GM18498 (cell line): Measurements from ENCODE around the gene ZDHHC21.
"Not testable (repeated sequence)": the region's sequence is repeated elsewhere in the genome, so short reads cannot be mapped to it uniquely, and the experiment has no call there.

Experiments
- ATAC-seq: cut with Tn5 transposase; IDR thresholded peaks from one replicate; pipeline ENCODE4 v1.9.1; 2021; ENCODE audit warnings: mild to moderate bottlenecking, moderate library complexity; ENCODE audit not compliant: unreplicated experiment

Gene ZDHHC21

DNA sequence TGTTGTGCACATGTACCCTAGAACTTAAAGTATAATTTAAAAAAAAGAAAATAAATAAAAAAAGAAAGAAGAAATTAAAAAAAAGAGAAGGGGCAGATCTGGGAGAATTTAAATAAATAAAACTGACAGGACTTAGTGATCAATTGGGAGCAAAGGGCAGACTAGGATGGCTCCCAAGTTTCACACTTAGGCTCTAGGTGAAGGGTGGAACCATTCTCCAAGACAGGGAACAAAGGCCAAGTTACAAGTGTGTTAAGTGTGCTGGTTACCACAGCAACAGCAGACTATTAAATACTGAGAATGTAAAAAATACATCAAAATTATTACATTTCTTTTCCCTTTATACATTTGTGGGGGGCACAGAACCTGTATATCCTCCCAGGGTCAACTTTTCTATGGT, 7.1 kb downstream of the ZDHHC21 start:
- no peak for ATAC-seq

DNA sequence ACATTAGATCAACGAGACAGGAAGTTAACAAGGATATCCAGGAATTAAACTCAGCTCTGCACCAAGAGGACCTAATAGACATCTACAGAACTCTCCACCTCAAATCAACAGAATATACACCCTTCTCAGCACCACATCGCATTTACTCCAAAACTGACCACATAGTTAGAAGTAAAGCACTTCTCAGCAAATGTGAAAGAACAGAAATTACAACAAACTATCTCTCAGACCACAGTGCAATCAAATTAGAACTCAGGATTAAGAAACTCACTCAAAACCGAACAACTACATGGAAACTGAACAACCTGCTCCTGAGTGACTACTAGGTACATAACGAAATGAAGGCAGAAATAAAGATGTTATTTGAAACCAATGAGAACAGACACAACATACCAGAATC, 10.6 kb downstream of the ZDHHC21 start:
- not testable (repeated sequence) for ATAC-seq

DNA sequence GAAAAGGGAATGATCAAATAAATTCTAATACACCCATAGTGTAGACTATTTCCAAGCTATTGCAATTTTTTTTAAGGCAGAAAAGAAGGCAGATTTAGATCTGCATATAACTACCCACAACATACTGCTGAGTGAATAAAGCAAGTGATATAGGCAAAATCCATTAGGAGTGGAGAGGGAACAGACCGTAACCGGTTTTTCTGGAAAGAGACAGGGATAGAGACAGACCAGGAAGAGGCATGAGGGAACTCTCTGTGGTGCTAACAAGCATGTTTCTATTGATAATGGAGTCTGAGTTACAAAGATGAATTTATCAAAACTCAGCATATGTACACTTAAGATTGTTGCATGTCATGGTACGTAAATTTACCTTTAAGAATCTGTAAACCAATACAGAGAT, 14.5 kb downstream of the ZDHHC21 start:
- ATAC-seq: no peak

DNA sequence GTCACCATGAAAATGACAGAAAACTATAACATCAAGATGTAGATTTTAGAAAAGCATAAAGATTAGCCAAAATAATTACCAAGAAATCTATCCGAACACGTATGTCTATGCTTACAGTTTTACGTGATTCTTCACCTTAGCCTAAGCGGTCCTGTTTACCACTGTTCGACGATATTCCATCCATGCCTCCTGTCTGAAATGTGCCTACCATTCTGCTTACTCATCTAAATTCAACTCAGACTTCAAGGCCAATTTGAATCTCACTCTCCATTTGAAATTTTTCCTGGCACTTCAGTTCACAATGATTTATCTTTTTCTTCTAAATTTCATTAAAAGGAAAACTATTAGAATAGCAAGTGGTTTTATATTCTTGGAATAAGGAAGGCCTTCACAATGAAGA, 15.4 kb downstream of the ZDHHC21 start:
- no peak for ATAC-seq

DNA sequence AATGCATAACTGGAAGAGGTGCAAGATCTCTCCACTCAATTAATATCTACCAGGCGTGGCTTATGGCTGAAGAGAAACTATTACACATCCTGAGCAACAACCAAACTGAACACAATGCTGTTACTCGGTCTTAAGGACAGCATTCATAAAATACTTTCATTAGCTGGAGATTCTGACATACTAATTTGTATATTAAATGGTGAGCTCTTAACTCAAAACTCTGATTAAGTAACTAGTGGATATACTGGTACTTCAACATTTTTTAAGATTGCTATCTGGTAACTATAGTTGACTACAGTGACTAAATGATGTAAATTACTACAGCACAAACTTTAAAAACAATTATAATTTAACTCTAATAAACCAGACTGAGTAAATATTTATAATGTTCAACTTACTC, 15.8 kb downstream of the ZDHHC21 start:
- ATAC-seq: no peak

DNA sequence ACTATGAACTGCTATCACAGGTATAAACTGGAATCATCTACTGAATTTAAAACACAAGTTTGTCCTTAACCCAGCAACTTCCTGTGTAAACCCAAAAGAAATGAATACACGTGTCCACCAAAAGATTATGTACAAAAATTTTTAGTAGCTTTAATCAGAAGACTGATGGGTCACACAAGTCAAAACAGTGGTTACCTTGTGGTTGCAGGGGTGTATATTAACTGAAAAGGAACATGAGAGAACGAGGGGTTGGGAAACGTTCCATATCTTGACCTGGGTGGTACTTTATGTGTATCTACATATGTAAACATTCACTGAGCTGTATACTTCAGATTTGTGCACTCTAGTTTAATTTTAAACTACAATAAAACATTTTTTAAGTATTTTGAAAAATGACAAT, 18.6 kb downstream of the ZDHHC21 start:
- ATAC-seq: no peak

DNA sequence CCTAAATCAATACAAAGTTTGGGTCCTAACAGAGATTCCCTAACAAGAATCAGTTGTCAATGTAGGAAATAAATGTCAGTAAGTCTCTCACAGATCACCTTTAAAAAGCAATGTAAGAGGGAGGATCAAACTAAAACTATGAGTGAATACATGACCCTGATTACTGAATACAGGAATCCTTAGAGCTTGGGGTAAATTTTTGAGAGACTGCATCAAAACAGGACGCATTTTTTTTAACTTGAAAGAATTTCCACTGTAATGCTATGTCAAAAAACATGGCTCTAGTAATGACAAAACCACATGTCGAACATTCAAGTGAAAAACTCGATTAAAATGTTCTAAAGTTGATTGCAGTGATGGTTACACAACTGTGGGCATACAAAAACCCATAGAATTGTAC, 21.9 kb downstream of the ZDHHC21 start:
- no peak for ATAC-seq

DNA sequence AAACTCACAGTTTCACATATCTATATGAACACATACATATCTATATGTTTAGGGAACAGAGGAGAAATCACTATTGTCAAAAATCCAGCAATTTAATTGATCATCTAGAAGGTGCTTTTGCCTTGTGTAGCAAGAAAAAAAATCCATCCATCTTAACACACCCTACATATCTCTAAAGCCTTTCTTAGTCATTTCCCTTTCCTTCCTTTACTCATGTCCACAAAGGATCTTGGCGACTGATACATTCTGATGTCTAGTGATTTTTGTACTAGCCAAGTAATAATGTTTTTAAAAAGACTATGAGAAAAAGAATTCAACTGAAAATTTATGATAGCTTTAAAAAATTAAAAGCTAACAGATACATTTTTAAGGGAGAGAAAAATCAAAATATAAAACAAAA, 22.5 kb downstream of the ZDHHC21 start:
- no peak for ATAC-seq

DNA sequence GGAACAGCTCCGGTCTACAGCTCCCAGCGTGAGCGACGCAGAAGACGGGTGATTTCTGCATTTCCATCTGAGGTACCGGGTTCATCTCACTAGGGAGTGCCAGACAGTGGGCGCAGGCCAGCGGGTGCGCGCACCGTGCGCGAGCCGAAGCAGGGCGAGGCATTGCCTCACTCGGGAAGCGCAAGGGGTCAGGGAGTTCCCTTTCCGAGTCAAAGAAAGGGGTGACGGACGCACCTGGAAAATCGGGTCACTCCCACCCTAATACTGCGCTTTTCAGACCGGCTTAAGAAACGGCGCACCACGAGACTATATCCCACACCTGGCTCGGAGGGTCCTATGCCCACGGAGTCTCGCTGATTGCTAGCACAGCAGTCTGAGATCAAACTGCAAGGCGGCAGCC, 29.2 kb downstream of the ZDHHC21 start:
- not testable (repeated sequence) for ATAC-seq

DNA sequence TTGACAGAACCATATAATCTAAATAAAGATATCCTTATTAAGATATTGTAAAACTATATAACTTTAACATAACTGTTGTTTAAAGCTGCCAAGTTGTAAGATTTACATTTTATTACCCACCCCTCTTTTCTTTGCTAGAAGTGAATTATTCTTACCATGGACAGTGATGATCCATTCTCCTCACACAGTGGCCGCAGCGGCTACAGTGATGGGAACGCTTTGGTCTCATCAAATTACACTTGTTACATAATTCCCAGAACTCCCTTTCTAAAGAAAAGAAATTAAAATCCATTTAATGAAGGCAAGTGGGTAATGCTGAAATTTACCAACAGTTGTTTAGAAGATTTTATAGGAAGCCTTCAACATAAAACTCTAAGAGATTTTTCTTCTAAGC, 31.2 kb downstream of the ZDHHC21 start:
- no peak for ATAC-seq

DNA sequence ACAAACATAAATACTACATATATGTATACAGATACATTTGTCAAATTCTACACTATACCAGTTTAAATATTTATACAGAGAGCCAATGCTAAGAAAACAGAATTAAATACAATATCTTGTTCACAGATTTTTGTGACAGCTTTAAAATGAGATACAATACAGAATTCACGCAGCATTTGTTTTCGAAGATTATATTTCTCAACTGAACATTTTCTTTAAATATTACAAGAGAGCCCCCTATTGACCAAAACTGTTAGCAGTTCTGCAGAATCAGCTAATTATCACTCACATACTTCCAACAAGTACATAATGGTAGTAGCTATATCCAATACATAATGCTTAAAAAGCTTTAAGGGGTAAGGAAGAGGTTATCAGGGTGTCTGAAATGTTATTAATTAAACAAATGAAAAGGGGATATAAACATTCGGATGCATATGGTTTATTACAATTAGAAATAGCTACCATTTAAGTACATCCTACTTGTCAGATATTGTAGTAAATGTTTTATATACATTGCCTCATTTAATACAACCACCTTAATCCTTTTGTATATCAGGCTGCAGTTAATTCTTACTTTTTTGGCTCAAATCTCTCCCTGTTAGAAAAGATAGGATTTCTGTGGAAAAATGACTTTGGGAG, 31.7 kb downstream of the ZDHHC21 start:
- ATAC-seq: no peak

DNA sequence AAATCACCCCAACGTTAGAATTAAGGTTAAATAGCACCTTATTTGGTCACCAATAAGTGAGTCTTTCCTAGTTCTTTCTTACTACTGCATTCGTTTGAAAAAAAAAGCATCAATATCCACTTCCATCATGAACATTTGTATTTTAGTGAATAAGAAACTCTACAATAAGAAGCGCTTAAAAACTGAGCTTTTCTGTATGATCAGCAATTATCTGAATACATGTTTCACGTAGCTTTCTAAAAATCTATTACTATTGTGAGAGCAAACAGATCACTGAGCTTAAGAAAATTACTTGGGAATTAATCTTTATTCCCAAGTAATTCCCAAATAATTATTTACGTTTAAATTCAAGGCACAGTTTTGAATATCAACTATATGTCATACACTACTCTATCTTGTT, 32.5 kb downstream of the ZDHHC21 start:
- ATAC-seq: no peak

DNA sequence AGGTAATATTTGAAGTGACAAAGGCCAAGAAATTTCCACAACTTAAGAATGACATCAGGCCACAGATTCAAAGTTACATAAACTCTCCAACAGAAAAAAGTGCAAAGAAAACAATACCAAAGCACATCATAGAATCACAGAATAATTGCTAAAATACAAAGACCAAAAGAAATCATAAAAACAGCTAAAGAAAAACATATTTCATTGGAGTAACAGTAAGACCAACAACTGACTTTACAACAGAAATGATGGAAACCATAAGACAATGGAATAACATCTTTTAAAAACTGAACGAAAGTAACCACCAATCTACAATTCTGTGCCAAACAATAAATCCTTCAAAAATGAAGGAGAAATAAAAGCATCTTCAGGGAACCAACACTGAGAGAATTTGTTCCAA, 38.3 kb downstream of the ZDHHC21 start:
- ATAC-seq: no peak

DNA sequence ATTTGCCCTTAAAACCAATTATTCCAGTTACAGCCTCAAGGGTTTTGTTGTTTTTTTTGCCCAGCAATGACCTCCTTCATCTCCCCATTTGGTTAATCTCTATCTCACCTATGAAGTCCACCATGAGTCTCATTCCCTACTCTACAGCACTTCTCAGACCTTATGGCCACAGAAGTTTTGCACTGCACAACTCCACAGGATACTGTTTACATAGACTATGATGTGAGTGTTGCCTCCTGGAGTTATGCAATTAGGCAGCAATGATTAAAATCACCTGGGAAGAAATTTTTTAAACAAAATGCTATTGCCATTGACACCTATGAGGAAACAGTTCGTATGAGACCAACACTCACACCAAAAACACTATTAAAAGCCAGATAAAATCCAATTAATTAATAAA, 39.7 kb downstream of the ZDHHC21 start:
- ATAC-seq: no peak

DNA sequence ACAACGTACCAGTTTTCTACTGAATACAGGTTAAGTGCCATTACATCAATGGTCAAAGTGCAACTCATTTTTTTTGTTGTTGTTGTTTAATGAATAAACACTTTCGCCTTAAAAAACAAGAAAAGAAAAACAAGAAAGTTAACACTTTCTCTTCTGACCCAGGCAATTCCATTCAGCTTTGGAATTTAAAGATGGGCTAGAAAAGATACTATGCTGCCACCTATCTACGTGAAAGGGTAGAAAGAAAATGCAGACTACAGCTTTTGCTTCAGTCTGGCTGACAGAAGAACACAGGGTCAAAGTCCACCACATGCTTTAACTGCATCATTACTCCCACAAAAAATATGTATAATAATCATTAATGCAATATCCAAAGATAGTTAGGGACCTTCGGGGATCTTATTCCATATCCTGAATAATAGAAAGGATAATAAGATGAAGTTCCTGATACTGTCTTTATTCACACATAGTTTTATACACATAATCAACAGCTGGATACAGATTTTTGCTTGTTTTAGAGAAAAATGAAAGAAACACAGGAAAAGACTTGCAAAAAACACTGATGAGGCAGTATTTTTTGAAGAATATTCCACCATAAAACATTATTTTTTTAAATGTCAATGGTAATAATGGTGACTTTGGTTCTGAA, 40.4 kb downstream of the ZDHHC21 start:
- ATAC-seq: peak; percentile 43

DNA sequence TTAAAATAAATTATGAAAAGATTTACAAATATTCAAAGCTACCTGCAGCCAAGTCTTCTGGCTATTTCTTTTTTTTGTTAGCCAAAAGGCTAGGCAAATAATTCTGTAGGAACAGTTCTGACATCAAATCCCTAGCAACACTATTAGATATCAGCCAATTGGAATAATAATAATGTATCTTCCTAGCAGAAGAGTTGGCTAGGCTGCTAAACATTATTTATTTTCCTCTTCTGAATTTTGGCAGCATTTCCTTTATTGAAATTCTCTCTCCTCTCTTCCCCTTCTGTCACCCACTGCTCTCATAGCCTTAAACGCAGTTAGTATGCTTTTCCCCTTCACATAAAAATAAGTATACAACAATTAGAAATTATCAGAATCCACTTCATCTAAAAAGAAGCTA, 42.6 kb downstream of the ZDHHC21 start:
- no peak for ATAC-seq

DNA sequence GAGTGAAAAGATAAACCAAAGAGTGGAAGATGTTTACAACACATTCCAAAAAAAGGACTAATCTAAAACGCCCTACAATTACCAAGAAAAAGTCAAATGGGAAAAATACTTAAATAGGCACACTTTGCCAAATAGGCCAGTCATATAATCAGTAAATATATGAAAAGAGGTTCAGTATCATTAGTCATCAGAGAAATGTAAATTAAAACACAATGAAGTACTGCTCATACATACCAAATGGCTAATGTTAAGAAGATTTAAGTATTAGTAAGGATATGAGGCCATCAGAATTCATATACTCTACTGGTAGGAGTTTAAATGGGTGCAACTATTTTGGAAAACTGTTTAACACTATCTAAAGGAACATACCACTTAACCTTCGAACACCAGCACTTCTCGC, 47.6 kb downstream of the ZDHHC21 start:
- ATAC-seq: no peak

DNA sequence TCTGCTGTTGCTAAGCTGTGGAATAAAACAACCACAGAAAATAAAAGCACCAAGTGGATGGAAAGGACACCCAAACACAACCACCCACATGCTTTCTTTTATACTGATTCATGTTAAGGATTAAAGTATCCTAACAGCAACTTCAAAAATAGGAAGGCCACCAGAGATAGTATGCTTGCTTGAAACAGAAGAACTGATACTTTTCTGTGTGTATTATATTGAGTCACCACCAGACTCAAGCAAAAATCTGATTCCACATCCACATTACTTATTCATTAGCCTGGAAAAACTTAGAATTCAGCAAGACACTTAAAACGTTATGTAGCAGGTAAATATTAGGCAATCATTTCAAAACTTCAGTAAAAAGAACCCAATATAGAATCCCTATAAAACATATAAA, 52.3 kb downstream of the ZDHHC21 start:
- no peak for ATAC-seq

DNA sequence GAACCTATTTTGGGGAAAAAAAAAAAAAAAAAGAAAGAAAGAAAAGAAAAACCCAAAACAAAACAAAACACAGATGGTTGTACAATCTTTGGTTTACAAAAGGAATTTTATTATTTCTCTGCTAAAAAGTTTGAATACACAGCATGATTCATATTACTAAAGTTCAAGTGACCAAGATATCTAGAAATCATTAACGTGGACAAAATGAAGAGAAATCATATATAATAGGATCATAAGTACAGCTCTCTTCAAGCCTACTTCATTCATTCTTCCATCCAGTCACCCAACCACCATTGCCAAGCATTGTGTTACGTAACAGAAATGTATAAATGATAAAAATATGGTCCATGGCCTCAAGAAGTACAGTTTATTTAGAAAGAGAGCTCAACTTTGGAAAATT, 52.9 kb downstream of the ZDHHC21 start:
- ATAC-seq: no peak

DNA sequence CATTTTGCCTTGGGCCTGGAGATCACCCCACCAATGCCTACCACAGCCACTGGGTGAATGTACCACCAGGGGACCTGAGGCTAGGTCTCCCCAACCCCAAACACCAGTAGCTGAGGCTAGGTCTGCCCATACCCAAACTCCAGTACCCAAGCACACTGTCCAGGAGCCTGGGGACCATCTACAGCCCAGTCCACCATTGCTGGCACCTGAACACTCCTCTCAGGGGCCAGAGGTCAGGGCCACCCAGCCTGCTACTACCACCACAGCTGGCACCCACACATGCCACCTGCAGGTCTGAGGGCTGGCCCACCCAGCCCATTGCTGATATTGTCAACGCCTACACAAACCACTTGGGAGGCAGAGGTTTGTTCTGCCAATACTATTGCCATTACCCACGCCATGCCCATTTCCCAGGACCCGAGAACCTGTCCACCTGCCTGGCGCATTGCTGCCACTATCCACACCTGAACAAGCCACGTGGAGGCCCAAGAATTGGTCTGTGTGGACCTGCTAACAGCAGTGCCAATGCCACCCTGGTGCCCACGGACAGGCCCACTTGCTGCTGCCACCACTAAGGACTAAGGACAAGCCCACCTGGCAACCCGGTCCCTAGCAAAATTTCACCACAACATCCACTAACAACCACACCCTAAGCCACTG, 59.2 kb downstream of the ZDHHC21 start:
- ATAC-seq: no peak

DNA sequence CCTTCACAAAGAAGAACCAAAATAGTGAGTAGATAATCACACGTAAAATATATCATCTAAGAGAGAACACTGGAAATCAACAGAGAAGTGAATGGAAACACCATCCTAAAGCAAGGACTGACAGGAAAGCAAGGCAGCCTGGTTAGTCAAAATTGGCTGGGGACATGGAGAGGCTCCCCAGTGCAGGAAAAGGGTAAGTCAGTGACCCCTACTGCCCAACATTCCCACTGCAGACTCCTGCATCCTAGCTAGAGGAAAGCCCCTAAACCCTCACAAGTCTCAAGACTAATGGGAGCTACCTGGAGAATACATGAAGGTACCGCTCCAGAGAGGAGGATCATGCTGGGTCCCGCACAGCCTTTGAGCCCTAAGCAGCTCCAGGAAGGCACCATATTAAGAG, 60.1 kb downstream of the ZDHHC21 start:
- no peak for ATAC-seq

DNA sequence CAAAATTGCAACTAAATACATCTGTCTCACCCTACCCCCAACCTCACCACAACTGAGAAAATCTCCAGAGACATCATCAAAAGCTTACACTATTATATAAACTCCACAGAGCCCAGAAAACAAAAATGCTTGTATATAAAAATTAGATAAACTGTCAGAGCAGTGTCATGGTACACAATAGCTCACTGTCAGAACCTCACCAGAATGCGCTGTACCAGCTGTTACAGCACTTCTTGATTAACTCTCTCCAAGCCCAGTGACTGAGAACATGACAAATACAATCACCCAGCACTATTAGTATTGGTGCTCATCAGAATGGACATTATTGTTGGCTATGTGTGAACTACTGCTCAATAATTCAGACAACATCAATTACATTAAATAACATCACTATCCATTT, 65.7 kb downstream of the ZDHHC21 start:
- no peak for ATAC-seq
